ENCODE data around the gene ABHD14A. TPM values are rescaled to one million over a fixed set of nuclear protein-coding genes. Genes with fewer than 3 reads are reported as not detected.

ABHD14A gene
- total and polyA plus RNA-seq, 2 experiments from 2014 or later: 17.1 to 55.1 TPM

GRCh38 chr3:51997935-51998596 lies 23.2 kb downstream of the ABHD14A start:
- H2AFZ ChIP-seq: no peak overlapping the region
- peaks cover 22% of the 10 kb centered on the region for H3K79me2 ChIP-seq
- H4K20me1 ChIP-seq (ENCODE audit: insufficient read depth, poor library complexity, severe bottlenecking): no peaks in the 10 kb centered on the region
- no peaks in the 10 kb centered on the region for H3K27me3 ChIP-seq
- WGBS (ENCODE audit: low lambda C conversion rate, missing lambda C conversion rate): 38% methylated on average over 7 of the region's 7 CpGs
- H3K9me3 ChIP-seq (ENCODE audit: low read depth): no peaks in the 10 kb centered on the region
- H3K9me2 ChIP-seq (replicated peaks; ENCODE audit: insufficient read depth): no peaks in the 10 kb centered on the region
- no peak overlapping the region for H3K4me3 ChIP-seq
- peak overlapping the region; percentile 28 for H3K27ac ChIP-seq
- H3K4me1 ChIP-seq (ENCODE audit: insufficient read depth): peaks cover 11% of the 10 kb centered on the region
- H3K4me2 ChIP-seq: peak overlapping the region; percentile 11
- no peak for TF ChIP-seq CTCF (IDR thresholded peaks at IDR 0.05; ENCODE audit: poor library complexity)
- TF ChIP-seq EZH2phosphoT487 (IDR thresholded peaks at IDR 0.05; ENCODE audit: low read depth, severe bottlenecking, unreplicated experiment): no peak
- TF ChIP-seq EZH2 (IDR thresholded peaks at IDR 0.05; ENCODE audit: borderline replicate concordance): no peak
- DNase-seq (ENCODE audit: low spot score): peak; percentile 63
- no peaks in the 10 kb centered on the region for H3K36me3 ChIP-seq (replicated peaks; ENCODE audit: insufficient read depth, low read depth)

GRCh38 chr3:51998774-51999173 lies 23.9 kb downstream of the ABHD14A start:
- peaks cover 11% of the 10 kb centered on the region for H3K4me1 ChIP-seq (ENCODE audit: insufficient read depth)
- H4K20me1 ChIP-seq (ENCODE audit: insufficient read depth, poor library complexity, severe bottlenecking): no peaks in the 10 kb centered on the region
- TF ChIP-seq EZH2 (IDR thresholded peaks at IDR 0.05; ENCODE audit: borderline replicate concordance) (no peak), CTCF (IDR thresholded peaks at IDR 0.05; ENCODE audit: poor library complexity) (no peak), EZH2phosphoT487 (IDR thresholded peaks at IDR 0.05; ENCODE audit: low read depth, severe bottlenecking, unreplicated experiment) (no peak)
- H3K27ac ChIP-seq: no peak overlapping the region
- 81% methylated on average over 7 of the region's 7 CpGs for WGBS (ENCODE audit: low lambda C conversion rate, missing lambda C conversion rate)
- no peaks in the 10 kb centered on the region for H3K27me3 ChIP-seq
- H3K9me3 ChIP-seq (ENCODE audit: low read depth): no peaks in the 10 kb centered on the region
- H3K36me3 ChIP-seq (replicated peaks; ENCODE audit: insufficient read depth, low read depth): no peaks in the 10 kb centered on the region
- no peak overlapping the region for H2AFZ ChIP-seq
- H3K4me3 ChIP-seq: no peak overlapping the region
- H3K79me2 ChIP-seq: peaks cover 17% of the 10 kb centered on the region
- H3K4me2 ChIP-seq: no peak overlapping the region
- H3K9me2 ChIP-seq (replicated peaks; ENCODE audit: insufficient read depth): no peaks in the 10 kb centered on the region
- DNase-seq (ENCODE audit: low spot score): no peak

GRCh38 chr3:51999846-52000245 lies 25.0 kb downstream of the ABHD14A start:
- Histone ChIP-seq H3K9me2 (replicated peaks; ENCODE audit: insufficient read depth) (no peaks in the 10 kb centered on the region), H3K79me2 (peaks cover 8% of the 10 kb centered on the region), H3K27me3 (no peaks in the 10 kb centered on the region), H4K20me1 (ENCODE audit: insufficient read depth, poor library complexity, severe bottlenecking) (no peaks in the 10 kb centered on the region), H3K4me3 (no peak overlapping the region), H3K4me1 (ENCODE audit: insufficient read depth) (peaks cover 8% of the 10 kb centered on the region), H3K9me3 (ENCODE audit: low read depth) (no peaks in the 10 kb centered on the region), H2AFZ (no peak overlapping the region), H3K4me2 (no peak overlapping the region), H3K36me3 (replicated peaks; ENCODE audit: insufficient read depth, low read depth) (no peaks in the 10 kb centered on the region), H3K27ac (no peak overlapping the region)
- TF ChIP-seq EZH2phosphoT487 (IDR thresholded peaks at IDR 0.05; ENCODE audit: low read depth, severe bottlenecking, unreplicated experiment): no peak
- TF ChIP-seq CTCF (IDR thresholded peaks at IDR 0.05; ENCODE audit: poor library complexity): no peak
- TF ChIP-seq EZH2 (IDR thresholded peaks at IDR 0.05; ENCODE audit: borderline replicate concordance): no peak
- no peak for DNase-seq (ENCODE audit: low spot score)
- WGBS (ENCODE audit: low lambda C conversion rate, missing lambda C conversion rate): 94% methylated on average over 2 of the region's 2 CpGs

Data from hepatocyte (in vitro differentiated cells).